OCI-LY7 (cell line): Measurements from ENCODE around the gene ZBP1. TPM values are rescaled to one million over a fixed set of nuclear protein-coding genes. Genes with fewer than 3 reads are reported as not detected.

Source experiments
- BruUV-seq: library from RNA; stranded (reverse); fragments of 400-500 nt; replicated peaks from 2 replicates; lab custom pipeline; 2021; lab: Mats Ljungman, UMichigan
- CTCF ChIA-PET: fragments of 300-600 bp; sonication (Branson Sonifier 250); formaldehyde crosslinking; loops from one replicate; lab custom pipeline; 2022; ENCODE audit warnings: antibody characterized with exemption; ENCODE audit not compliant: unreplicated experiment; lab: Charles Lee
- POLR2A ChIA-PET: fragments of 300-600 bp; sonication (Branson Sonifier 250); formaldehyde crosslinking; loops from one replicate; lab custom pipeline; 2022; ENCODE audit warnings: antibody characterized with exemption; lab: Charles Lee
- DNase-seq: peaks from one replicate; pipeline ENCODE4 v3.0.0-alpha.2; 2015; ENCODE audit warnings: low spot score
- H2AFZ ChIP-seq: fragments of 200-600 bp; sonication (generic), shearing (Covaris generic); 2 replicates; pipeline ENCODE4 v1.6.1; 2014; ENCODE audit warnings: mild to moderate bottlenecking, antibody characterized with exemption, low read length, moderate library complexity
- H3K27ac ChIP-seq: fragments of 200-600 bp; sonication (generic); 2 replicates; pipeline ENCODE4 v1.5.1; 2014; ENCODE audit warnings: mixed run types, low read depth, mild to moderate bottlenecking, moderate library complexity, low read length, inconsistent platforms; ENCODE audit not compliant: poor library complexity, severe bottlenecking
- H3K36me3 ChIP-seq: fragments of 200-600 bp; sonication (generic); 2 replicates; pipeline ENCODE4 v1.6.1; 2014; ENCODE audit warnings: mild to moderate bottlenecking, antibody characterized with exemption, low read length, moderate library complexity, mixed read lengths; ENCODE audit not compliant: insufficient read depth
- H3K4me1 ChIP-seq: fragments of 200-600 bp; sonication (generic); 2 replicates; pipeline ENCODE4 v1.5.1; 2014; ENCODE audit warnings: mild to moderate bottlenecking, low read length; ENCODE audit not compliant: insufficient read depth, poor library complexity, severe bottlenecking
- H3K4me2 ChIP-seq: fragments of 200-600 bp; sonication (generic); 2 replicates; pipeline ENCODE4 v1.6.1; 2014; ENCODE audit warnings: mild to moderate bottlenecking, low read length
- H3K4me3 ChIP-seq: fragments of 200-600 bp; sonication (generic); 2 replicates; pipeline ENCODE4 v1.5.1; 2014; ENCODE audit warnings: mild to moderate bottlenecking, low read depth, low read length; ENCODE audit not compliant: poor library complexity, severe bottlenecking
- H3K79me2 ChIP-seq: fragments of 200-600 bp; sonication (generic); 2 replicates; pipeline ENCODE4 v1.6.1; 2016; ENCODE audit warnings: low read depth, mild to moderate bottlenecking, low read length, moderate library complexity, mixed read lengths; ENCODE audit not compliant: insufficient read depth
- H3K9me2 ChIP-seq: fragments of 200-600 bp; sonication (generic); 2 replicates; pipeline ENCODE4 v1.6.1; 2016; ENCODE audit warnings: mild to moderate bottlenecking, low read length, mixed read lengths; ENCODE audit not compliant: insufficient read depth
- H3K9me3 ChIP-seq: fragments of 200-600 bp; sonication (generic); 2 replicates; pipeline ENCODE4 v1.6.1; 2014; ENCODE audit warnings: mild to moderate bottlenecking, mixed run types, low read length, mixed read lengths
- H4K20me1 ChIP-seq: fragments of 200-600 bp; sonication (generic); 2 replicates; pipeline ENCODE4 v1.6.1; 2014; ENCODE audit warnings: mild to moderate bottlenecking, antibody characterized with exemption, low read length, moderate library complexity, mixed read lengths; ENCODE audit not compliant: insufficient read depth
- EZH2phosphoT487 ChIP-seq: fragments of 200-600 bp; sonication (generic); IDR thresholded peaks from 2 replicates; pipeline ENCODE4 v1.6.1; 2018; ENCODE audit warnings: low read depth, borderline replicate concordance, mild to moderate bottlenecking, mixed run types, antibody characterized with exemption, low read length, moderate library complexity, mixed read lengths
- intact Hi-C: fragments of 100-400 bp; cut with micrococcal nuclease; formaldehyde crosslinking; loops from one replicate; pipeline ENCODE4 v1.10.0; 2022; ENCODE audit not compliant: unreplicated experiment
- total RNA-seq, 2 experiments: library from RNA; depleted of rRNA in 1 of 2; stranded (reverse); fragments of >200 nt in 1 of 2; shearing (Covaris generic) in 1 of 2; gene quantifications; 2 replicates each; pipeline ENCODE4 v1.2.3, GENCODE V29; 2014 to 2022
- TF ChIP-seq, protein P1 (sequence below): fragments of 200-600 bp; sonication (generic); conservative IDR thresholded peaks from 2 replicates; pipeline ENCODE4 v1.5.1; 2014; ENCODE audit warnings: mild to moderate bottlenecking, antibody characterized with exemption, low read length, moderate library complexity, mixed read lengths

Gene ZBP1
- total RNA-seq, 2 experiments from 2014 or later = 1.5 to 3.7 TPM

GRCh38 chr20:57647006-57647932, 27.0 kb upstream of the ZBP1 start:
- Histone ChIP-seq H4K20me1 (no peaks in the 10 kb centered on the region), H3K4me1 (no peaks in the 10 kb centered on the region), H3K9me2 (no peaks in the 10 kb centered on the region), H3K4me2 (no peak overlapping the region), H3K36me3 (peaks cover 4% of the 10 kb centered on the region; the same call in 1 of the 2 replicates), H3K9me3 (peaks cover 18% of the 10 kb centered on the region; the same call in 1 of the 2 replicates), H3K79me2 (no peaks in the 10 kb centered on the region), H2AFZ (no peak overlapping the region), H3K4me3 (no peak overlapping the region), H3K27ac (no peak overlapping the region)
- POLR2A ChIA-PET = interaction anchor here (0.8 kb wide), 1 partner anchor 24 kb away, joined by 3 read pairs; no protein-coding TSS in a partner anchor
- intact Hi-C loops = no loop called here
- DNase-seq = no peak
- no peak for TF ChIP-seq EZH2phosphoT487
- TF ChIP-seq, protein P1, sequence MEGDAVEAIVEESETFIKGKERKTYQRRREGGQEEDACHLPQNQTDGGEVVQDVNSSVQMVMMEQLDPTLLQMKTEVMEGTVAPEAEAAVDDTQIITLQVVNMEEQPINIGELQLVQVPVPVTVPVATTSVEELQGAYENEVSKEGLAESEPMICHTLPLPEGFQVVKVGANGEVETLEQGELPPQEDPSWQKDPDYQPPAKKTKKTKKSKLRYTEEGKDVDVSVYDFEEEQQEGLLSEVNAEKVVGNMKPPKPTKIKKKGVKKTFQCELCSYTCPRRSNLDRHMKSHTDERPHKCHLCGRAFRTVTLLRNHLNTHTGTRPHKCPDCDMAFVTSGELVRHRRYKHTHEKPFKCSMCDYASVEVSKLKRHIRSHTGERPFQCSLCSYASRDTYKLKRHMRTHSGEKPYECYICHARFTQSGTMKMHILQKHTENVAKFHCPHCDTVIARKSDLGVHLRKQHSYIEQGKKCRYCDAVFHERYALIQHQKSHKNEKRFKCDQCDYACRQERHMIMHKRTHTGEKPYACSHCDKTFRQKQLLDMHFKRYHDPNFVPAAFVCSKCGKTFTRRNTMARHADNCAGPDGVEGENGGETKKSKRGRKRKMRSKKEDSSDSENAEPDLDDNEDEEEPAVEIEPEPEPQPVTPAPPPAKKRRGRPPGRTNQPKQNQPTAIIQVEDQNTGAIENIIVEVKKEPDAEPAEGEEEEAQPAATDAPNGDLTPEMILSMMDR = no peak
- BruUV-seq = no TSS peak
- CTCF ChIA-PET = no interaction called here

DNA sequence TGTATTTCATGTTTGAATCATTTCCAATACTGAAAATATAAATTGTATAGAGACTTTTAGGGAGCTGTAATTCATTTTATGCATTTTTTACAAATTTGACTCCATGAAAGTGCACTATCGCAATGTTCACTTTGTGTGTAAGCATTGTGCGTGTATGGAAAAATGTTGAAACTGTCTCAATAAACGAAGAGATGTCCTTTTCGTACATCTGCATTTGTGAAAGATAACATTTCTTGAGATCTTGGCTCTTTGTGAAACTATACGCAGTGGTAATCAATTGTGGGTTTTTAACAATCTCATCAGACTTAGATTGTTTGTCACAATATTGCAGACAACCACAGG, 18.6 kb upstream of the ZBP1 start:
- no peak overlapping the region for H3K4me3 ChIP-seq
- no peaks in the 10 kb centered on the region; the same call in 1 of the 2 replicates for H3K36me3 ChIP-seq
- H3K27ac ChIP-seq = no peak overlapping the region
- CTCF ChIA-PET = no interaction called here
- intact Hi-C loops = no loop called here
- H4K20me1 ChIP-seq = no peaks in the 10 kb centered on the region
- no peak overlapping the region for H2AFZ ChIP-seq
- no peak for TF ChIP-seq EZH2phosphoT487
- TF ChIP-seq, protein P1 = no peak
- peaks cover 12% of the 10 kb centered on the region for H3K4me1 ChIP-seq
- H3K9me3 ChIP-seq = peaks cover 37% of the 10 kb centered on the region
- H3K9me2 ChIP-seq = no peaks in the 10 kb centered on the region
- no peaks in the 10 kb centered on the region for H3K79me2 ChIP-seq
- H3K4me2 ChIP-seq = no peak overlapping the region
- no peak for DNase-seq
- BruUV-seq = no TSS peak
- POLR2A ChIA-PET = no interaction called here
